ENCODE data around the gene XRRA1. TPM values are rescaled to one million over a fixed set of nuclear protein-coding genes. Genes with fewer than 3 reads are reported as not detected.
"Not testable (repeated sequence)": the region's sequence is repeated elsewhere in the genome, so short reads cannot be mapped to it uniquely, and the experiment has no call there.

XRRA1 gene
- total RNA-seq, 1 donor from 2014 or later = 3.9 TPM

DNA sequence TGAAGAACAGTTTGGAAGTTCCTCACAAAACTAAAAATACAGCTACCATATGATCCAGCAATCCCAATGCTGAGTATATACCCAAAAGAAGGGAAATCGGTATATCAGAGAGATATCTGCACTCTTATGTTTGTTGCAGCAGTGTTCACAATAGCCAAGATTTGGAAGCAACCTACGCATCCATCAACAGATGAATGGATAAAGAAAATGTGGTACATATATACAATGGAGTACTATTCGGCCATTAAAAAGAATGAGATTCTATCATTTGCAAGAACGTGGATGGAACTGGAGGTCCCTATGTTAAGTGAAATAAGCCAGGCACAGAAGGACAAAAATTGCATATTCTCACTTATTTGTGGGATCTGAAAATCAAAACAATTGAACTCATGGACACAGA lies 46.5 kb downstream of the XRRA1 start:
- Mint-ChIP-seq H3K36me3 (peaks cover 22% of the 10 kb centered on the region), H3K27me3 (ENCODE audit: insufficient read depth, low read depth) (peaks cover 2% of the 10 kb centered on the region), H3K4me3 (no peak overlapping the region), H3K4me1 (no peaks in the 10 kb centered on the region), H3K27ac (no peak overlapping the region), H3K9me3 (peaks cover 23% of the 10 kb centered on the region)
- no peak for DNase-seq (ENCODE audit: low spot score)
- TF ChIP-seq, protein P1, sequence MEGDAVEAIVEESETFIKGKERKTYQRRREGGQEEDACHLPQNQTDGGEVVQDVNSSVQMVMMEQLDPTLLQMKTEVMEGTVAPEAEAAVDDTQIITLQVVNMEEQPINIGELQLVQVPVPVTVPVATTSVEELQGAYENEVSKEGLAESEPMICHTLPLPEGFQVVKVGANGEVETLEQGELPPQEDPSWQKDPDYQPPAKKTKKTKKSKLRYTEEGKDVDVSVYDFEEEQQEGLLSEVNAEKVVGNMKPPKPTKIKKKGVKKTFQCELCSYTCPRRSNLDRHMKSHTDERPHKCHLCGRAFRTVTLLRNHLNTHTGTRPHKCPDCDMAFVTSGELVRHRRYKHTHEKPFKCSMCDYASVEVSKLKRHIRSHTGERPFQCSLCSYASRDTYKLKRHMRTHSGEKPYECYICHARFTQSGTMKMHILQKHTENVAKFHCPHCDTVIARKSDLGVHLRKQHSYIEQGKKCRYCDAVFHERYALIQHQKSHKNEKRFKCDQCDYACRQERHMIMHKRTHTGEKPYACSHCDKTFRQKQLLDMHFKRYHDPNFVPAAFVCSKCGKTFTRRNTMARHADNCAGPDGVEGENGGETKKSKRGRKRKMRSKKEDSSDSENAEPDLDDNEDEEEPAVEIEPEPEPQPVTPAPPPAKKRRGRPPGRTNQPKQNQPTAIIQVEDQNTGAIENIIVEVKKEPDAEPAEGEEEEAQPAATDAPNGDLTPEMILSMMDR (IDR thresholded peaks at IDR 0.05) = no peak
- TF ChIP-seq EZH2phosphoT487 (IDR thresholded peaks at IDR 0.05) (no peak), EZH2 (IDR thresholded peaks at IDR 0.05) (no peak)
- Histone ChIP-seq H3K27ac (no peak overlapping the region), H3K36me3 (no peaks in the 10 kb centered on the region), H3K9ac (no peak overlapping the region), H2AFZ (replicated peaks) (no peak overlapping the region), H3K9me3 (ENCODE audit: low read depth) (peaks cover 14% of the 10 kb centered on the region), H3K79me2 (ENCODE audit: low read depth) (no peaks in the 10 kb centered on the region), H3K4me2 (no peak overlapping the region), H3F3A (ENCODE audit: low read depth) (no peaks in the 10 kb centered on the region), H3K27me3 (no peaks in the 10 kb centered on the region), H3K4me1 (no peaks in the 10 kb centered on the region), H4K20me1 (ENCODE audit: low read depth) (no peaks in the 10 kb centered on the region), H3K4me3 (no peak overlapping the region)

DNA sequence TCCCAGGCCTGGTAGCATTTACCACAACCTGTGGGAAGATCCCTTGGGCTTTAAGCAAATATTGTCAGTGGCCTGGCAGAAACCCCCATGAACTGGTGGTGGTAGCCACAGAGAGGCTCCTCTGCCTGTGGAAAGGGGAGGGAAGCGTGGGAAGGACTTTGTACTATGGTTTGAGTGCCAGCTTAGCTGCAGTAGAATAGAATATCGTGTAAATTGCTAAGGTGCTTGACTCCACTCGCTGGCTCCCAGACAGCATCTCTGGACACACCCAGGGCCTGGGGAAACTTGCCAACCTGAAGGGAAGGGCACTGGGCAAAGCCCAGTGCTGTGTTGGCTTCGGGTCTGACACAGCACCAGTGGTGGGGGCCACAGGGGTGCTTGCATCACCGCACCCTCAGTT lies 52.6 kb downstream of the XRRA1 start:
- Histone ChIP-seq H4K20me1 (ENCODE audit: low read depth) (no peaks in the 10 kb centered on the region), H3K4me2 (no peak overlapping the region), H3K27ac (no peak overlapping the region), H3K27me3 (no peaks in the 10 kb centered on the region), H3K4me1 (no peaks in the 10 kb centered on the region), H3K36me3 (no peaks in the 10 kb centered on the region), H3K9me3 (ENCODE audit: low read depth) (peaks cover 5% of the 10 kb centered on the region), H2AFZ (replicated peaks) (no peak overlapping the region), H3K4me3 (no peak overlapping the region), H3K9ac (no peak overlapping the region), H3K79me2 (ENCODE audit: low read depth) (no peaks in the 10 kb centered on the region), H3F3A (ENCODE audit: low read depth) (no peaks in the 10 kb centered on the region)
- H3K9me3 Mint-ChIP-seq = peaks cover 16% of the 10 kb centered on the region
- no peaks in the 10 kb centered on the region for H3K27me3 Mint-ChIP-seq (ENCODE audit: insufficient read depth, low read depth)
- no peaks in the 10 kb centered on the region for H3K4me1 Mint-ChIP-seq
- TF ChIP-seq EZH2 (IDR thresholded peaks at IDR 0.05) (no peak), EZH2phosphoT487 (IDR thresholded peaks at IDR 0.05) (no peak)
- TF ChIP-seq, protein P1 (IDR thresholded peaks at IDR 0.05) = no peak
- no peak for DNase-seq (ENCODE audit: low spot score)
- H3K27ac Mint-ChIP-seq = no peak overlapping the region
- peaks cover 16% of the 10 kb centered on the region for H3K36me3 Mint-ChIP-seq
- no peak overlapping the region for H3K4me3 Mint-ChIP-seq

DNA sequence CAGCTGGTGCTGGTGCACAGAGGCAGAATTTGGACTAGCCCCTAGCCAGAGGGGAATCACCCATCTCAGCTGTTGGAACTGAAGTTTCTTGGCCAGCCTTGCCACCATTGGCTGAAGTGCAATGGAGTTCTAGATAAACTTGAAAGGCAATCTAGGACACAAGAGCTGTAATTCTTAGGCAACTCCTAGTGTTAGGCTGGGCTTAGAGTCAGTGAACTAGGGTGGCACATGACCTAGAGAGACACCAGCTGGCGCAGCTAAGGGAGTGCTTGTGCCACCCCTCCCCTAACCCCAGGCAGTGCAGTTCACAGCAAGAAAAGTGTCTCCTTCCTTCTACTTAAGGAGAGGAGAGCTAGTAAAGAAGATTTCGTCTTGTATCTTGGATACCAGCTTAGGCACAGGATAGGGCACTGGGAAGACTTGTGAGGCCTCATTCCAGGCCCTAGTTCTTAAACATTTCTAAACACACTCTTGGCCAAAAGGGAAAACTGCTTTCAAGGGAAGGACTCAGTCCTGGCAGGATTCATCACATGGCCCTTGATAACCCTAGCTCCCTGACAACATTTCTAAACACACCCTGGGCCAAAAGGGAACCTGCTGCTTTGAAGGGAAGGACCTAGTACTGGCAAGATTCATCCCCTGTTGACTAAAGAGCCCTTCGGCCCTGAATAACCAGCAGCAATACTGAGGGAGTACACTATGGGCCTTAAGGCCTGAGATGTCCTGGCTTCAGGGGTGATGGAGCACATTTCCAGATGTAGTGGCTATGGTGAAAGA lies 53.4 kb downstream of the XRRA1 start:
- Histone ChIP-seq H3K4me1 (no peaks in the 10 kb centered on the region), H2AFZ (replicated peaks) (no peak overlapping the region), H3K9ac (no peak overlapping the region), H3K79me2 (ENCODE audit: low read depth) (no peaks in the 10 kb centered on the region), H3K36me3 (no peaks in the 10 kb centered on the region), H3K9me3 (ENCODE audit: low read depth) (no peaks in the 10 kb centered on the region), H3K27me3 (no peaks in the 10 kb centered on the region), H3K4me2 (no peak overlapping the region), H4K20me1 (ENCODE audit: low read depth) (no peaks in the 10 kb centered on the region), H3K27ac (no peak overlapping the region), H3K4me3 (no peak overlapping the region), H3F3A (ENCODE audit: low read depth) (no peaks in the 10 kb centered on the region)
- H3K9me3 Mint-ChIP-seq = peaks cover 12% of the 10 kb centered on the region
- H3K4me3 Mint-ChIP-seq = no peak overlapping the region
- H3K4me1 Mint-ChIP-seq = no peaks in the 10 kb centered on the region
- H3K27ac Mint-ChIP-seq = no peak overlapping the region
- H3K27me3 Mint-ChIP-seq (ENCODE audit: insufficient read depth, low read depth) = no peaks in the 10 kb centered on the region
- TF ChIP-seq EZH2phosphoT487 (IDR thresholded peaks at IDR 0.05) (no peak), EZH2 (IDR thresholded peaks at IDR 0.05) (no peak)
- TF ChIP-seq, protein P1 (IDR thresholded peaks at IDR 0.05) = no peak
- H3K36me3 Mint-ChIP-seq = peaks cover 11% of the 10 kb centered on the region
- DNase-seq (ENCODE audit: low spot score) = no peak

DNA sequence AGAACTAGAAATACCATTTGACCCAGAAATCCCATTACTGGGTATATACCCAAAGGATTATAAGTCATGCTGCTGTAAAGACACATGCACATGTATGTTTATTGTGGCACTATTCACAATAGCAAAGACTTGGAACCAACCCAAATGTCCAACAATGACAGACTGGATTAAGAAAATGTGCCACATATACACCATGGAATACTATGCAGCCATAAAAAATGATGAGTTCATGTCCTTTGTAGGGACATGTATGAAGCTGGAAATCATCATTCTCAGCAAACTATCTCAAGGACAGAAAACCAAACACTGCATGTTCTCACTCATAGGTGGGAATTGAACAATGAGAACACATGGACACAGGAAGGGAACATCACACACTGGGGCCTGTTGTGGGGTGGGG lies 55.9 kb downstream of the XRRA1 start:
- H3K27me3 ChIP-seq; H3K4me3 ChIP-seq; H3K9me3 ChIP-seq (ENCODE audit: low read depth); H3K4me1 ChIP-seq; H3K27me3 Mint-ChIP-seq (ENCODE audit: insufficient read depth, low read depth); DNase-seq (ENCODE audit: low spot score); H3K4me2 ChIP-seq; H3K27ac ChIP-seq; H3K9ac ChIP-seq; H3K79me2 ChIP-seq (ENCODE audit: low read depth); H3K4me3 Mint-ChIP-seq; H3K4me1 Mint-ChIP-seq; H3K27ac Mint-ChIP-seq; H4K20me1 ChIP-seq (ENCODE audit: low read depth); H2AFZ ChIP-seq (replicated peaks); H3F3A ChIP-seq (ENCODE audit: low read depth); H3K36me3 ChIP-seq: not testable (repeated sequence)
- Mint-ChIP-seq H3K36me3 (peaks cover 13% of the 10 kb centered on the region), H3K9me3 (peaks cover 16% of the 10 kb centered on the region)

All from neural progenitor cell (in vitro differentiated cells).